SK-N-SH treated with all-trans-retinoic acid at 6 μM for 48 hours (cell line): ENCODE data around the gene TGFBR3.

Experiments
- ATAC-seq: fragments of 200-7000 bp; cut with Tn5 transposase; 3 replicates; pipeline ENCODE4 v1.9.1; 2020; ENCODE audit warnings: mild to moderate bottlenecking, moderate library complexity
- ARNTL ChIP-seq: fragments of 450-650 bp; formaldehyde crosslinking; IDR thresholded peaks from 2 replicates; pipeline ENCODE4 v1.5.0; 2020; ENCODE audit warnings: low read depth, mild to moderate bottlenecking, moderate library complexity, borderline replicate concordance
- BACH2 ChIP-seq: fragments of 250-450 bp; sonication (Bioruptor Pico); IDR thresholded peaks from 2 replicates; pipeline ENCODE4 v1.9.0; 2021; ENCODE audit warnings: mild to moderate bottlenecking, borderline replicate concordance
- CREB5 ChIP-seq: fragments of 250-450 bp; sonication (Bioruptor Pico); IDR thresholded peaks from 2 replicates; pipeline ENCODE4 v1.5.1; 2020; ENCODE audit warnings: low read depth, mild to moderate bottlenecking, moderate library complexity
- CSDC2 ChIP-seq: fragments of 250-450 bp; sonication (Bioruptor Pico); IDR thresholded peaks from 2 replicates; pipeline ENCODE4 v1.5.0; 2020; ENCODE audit warnings: mild to moderate bottlenecking, moderate library complexity
- CSRNP3 ChIP-seq: fragments of 250-450 bp; sonication (Bioruptor Pico); IDR thresholded peaks from 2 replicates; pipeline ENCODE4 v1.5.1; 2021; ENCODE audit warnings: mild to moderate bottlenecking, moderate library complexity
- ESRRG ChIP-seq: fragments of 250-450 bp; sonication (Bioruptor Pico); IDR thresholded peaks from 2 replicates; pipeline ENCODE4 v1.6.1; 2021; ENCODE audit warnings: mild to moderate bottlenecking
- ISL1 ChIP-seq: fragments of 250-450 bp; sonication (Bioruptor Pico); IDR thresholded peaks from 2 replicates; pipeline ENCODE4 v2.1.2; 2022; ENCODE audit warnings: mild to moderate bottlenecking, moderate library complexity
- OSR1 ChIP-seq: fragments of 250-450 bp; sonication (Bioruptor Pico); IDR thresholded peaks from 2 replicates; pipeline ENCODE4 v1.8.0; 2022; ENCODE audit warnings: moderate library complexity, mild to moderate bottlenecking, inconsistent platforms
- PATZ1 ChIP-seq: fragments of 250-450 bp; sonication (Bioruptor Pico); IDR thresholded peaks from 2 replicates; pipeline ENCODE4 v1.8.0; 2020; ENCODE audit warnings: mild to moderate bottlenecking, moderate library complexity, borderline replicate concordance
- POU6F1 ChIP-seq: fragments of 250-450 bp; sonication (Bioruptor Pico); IDR thresholded peaks from 2 replicates; pipeline ENCODE4 v1.8.0; 2021; ENCODE audit warnings: low read depth, mild to moderate bottlenecking, moderate library complexity, borderline replicate concordance
- PPARA ChIP-seq: fragments of 250-450 bp; sonication (Bioruptor Pico); IDR thresholded peaks from 2 replicates; pipeline ENCODE4 v1.5.0; 2020; ENCODE audit warnings: mild to moderate bottlenecking, borderline replicate concordance
- RARB ChIP-seq: fragments of 250-450 bp; sonication (Bioruptor Pico); IDR thresholded peaks from 2 replicates; pipeline ENCODE4 v1.8.0; 2021; ENCODE audit warnings: mild to moderate bottlenecking, moderate library complexity
- SNAI2 ChIP-seq: fragments of 250-450 bp; sonication (Bioruptor Pico); IDR thresholded peaks from 2 replicates; pipeline ENCODE4 v1.5.0; 2020; ENCODE audit warnings: mild to moderate bottlenecking, moderate library complexity
- TOX ChIP-seq: fragments of 250-450 bp; sonication (Bioruptor Pico); IDR thresholded peaks from 2 replicates; pipeline ENCODE4 v1.8.0; 2021; ENCODE audit warnings: mild to moderate bottlenecking, moderate library complexity, borderline replicate concordance
- TSHZ2 ChIP-seq: fragments of 250-450 bp; sonication (Bioruptor Pico); IDR thresholded peaks from 2 replicates; pipeline ENCODE4 v1.5.0; 2020; ENCODE audit warnings: mild to moderate bottlenecking, moderate library complexity
- ZC3H10 ChIP-seq: fragments of 250-450 bp; sonication (Bioruptor Pico); IDR thresholded peaks from 2 replicates; pipeline ENCODE4 v1.5.1; 2021; ENCODE audit warnings: mild to moderate bottlenecking, moderate library complexity
- ZFP3 ChIP-seq: fragments of 250-450 bp; sonication (Bioruptor Pico); IDR thresholded peaks from 2 replicates; pipeline ENCODE4 v1.5.0; 2020; ENCODE audit warnings: mild to moderate bottlenecking, moderate library complexity
- ZFP30 ChIP-seq: fragments of 450-650 bp; formaldehyde crosslinking; IDR thresholded peaks from 2 replicates; pipeline ENCODE4 v1.5.0; 2022; ENCODE audit warnings: mild to moderate bottlenecking, moderate library complexity
- ZNF565 ChIP-seq: fragments of 450-650 bp; formaldehyde crosslinking; conservative IDR thresholded peaks from 2 replicates; pipeline ENCODE4 v1.5.0; 2020; ENCODE audit warnings: low read depth, mild to moderate bottlenecking, moderate library complexity
- ZNF70 ChIP-seq: fragments of 450-650 bp; formaldehyde crosslinking; IDR thresholded peaks from 2 replicates; pipeline ENCODE4 v1.5.0; 2020; ENCODE audit warnings: mild to moderate bottlenecking, moderate library complexity
- ZNF8 ChIP-seq: fragments of 450-650 bp; formaldehyde crosslinking; IDR thresholded peaks from 2 replicates; pipeline ENCODE4 v1.5.0; 2020; ENCODE audit warnings: mild to moderate bottlenecking, moderate library complexity

The TGFBR3 gene

GRCh38 chr1:91791691-91792488, 94.1 kb downstream of the TGFBR3 start:
- no peak for TF ChIP-seq BACH2
- ATAC-seq, result no peak

GRCh38 chr1:91791103-91791502, 94.8 kb downstream of the TGFBR3 start:
- no peak for ATAC-seq
- TF ChIP-seq ZFP30 (CRISPR knock-in tag), result no peak
- TF ChIP-seq ZNF70, result no peak
- TF ChIP-seq BACH2, result no peak
- TF ChIP-seq ZNF565 (CRISPR knock-in tag), result no peak
- TF ChIP-seq RARB (CRISPR knock-in tag), result no peak
- no peak for TF ChIP-seq TOX (CRISPR knock-in tag)
- no peak for TF ChIP-seq CREB5 (CRISPR knock-in tag)
- TF ChIP-seq CSRNP3 (CRISPR knock-in tag), result no peak
- no peak for TF ChIP-seq ZFP3 (CRISPR knock-in tag)
- TF ChIP-seq ESRRG (CRISPR knock-in tag), result no peak
- TF ChIP-seq PPARA (CRISPR knock-in tag), result no peak
- no peak for TF ChIP-seq ISL1 (CRISPR knock-in tag)
- TF ChIP-seq TSHZ2 (CRISPR knock-in tag), result no peak

- ATAC-seq, result no peak
- TF ChIP-seq ZC3H10, result no peak
- TF ChIP-seq ZNF8, result no peak
- TF ChIP-seq ARNTL (CRISPR knock-in tag), result no peak
- no peak for TF ChIP-seq TOX (CRISPR knock-in tag)
- TF ChIP-seq ZFP30 (CRISPR knock-in tag), result no peak
- TF ChIP-seq ISL1 (CRISPR knock-in tag), result no peak
- no peak for TF ChIP-seq BACH2
- TF ChIP-seq TSHZ2 (CRISPR knock-in tag), result no peak
- no peak for TF ChIP-seq ZNF70
- TF ChIP-seq CSRNP3 (CRISPR knock-in tag), result no peak
- no peak for TF ChIP-seq OSR1
- TF ChIP-seq CSDC2 (CRISPR knock-in tag), result no peak
- TF ChIP-seq PATZ1, result no peak
- no peak for TF ChIP-seq ZNF565 (CRISPR knock-in tag)
- no peak for TF ChIP-seq SNAI2 (CRISPR knock-in tag)
- no peak for TF ChIP-seq POU6F1 (CRISPR knock-in tag)
- no peak for TF ChIP-seq RARB (CRISPR knock-in tag)
- no peak for TF ChIP-seq ZFP3 (CRISPR knock-in tag)
- TF ChIP-seq PPARA (CRISPR knock-in tag), result no peak
- TF ChIP-seq, all 23 proteins: peak for 0
These were observed 95.6 kb downstream of the TGFBR3 start for GRCh38 chr1:91790392-91790791.
